Hepatocyte (in vitro differentiated cells): ENCODE data around the gene MEF2D. TPM values are rescaled to one million over a fixed set of nuclear protein-coding genes. Genes with fewer than 3 reads are reported as not detected.

Experiments used
- DNase-seq: peaks from one replicate; pipeline ENCODE4 v3.0.0-alpha.2; 2016; ENCODE audit warnings: low spot score
- H2AFZ ChIP-seq: fragments of 200-600 bp; sonication (generic); 2 replicates; pipeline ENCODE4 v1.6.0; 2016; ENCODE audit warnings: antibody characterized with exemption, mild to moderate bottlenecking
- H3K27ac ChIP-seq: fragments of 200-600 bp; sonication (generic); 2 replicates; pipeline ENCODE4 v1.5.1; 2016; ENCODE audit warnings: mild to moderate bottlenecking
- H3K27me3 ChIP-seq: fragments of 200-600 bp; sonication (generic); 2 replicates; pipeline ENCODE4 v1.6.1; 2016
- H3K36me3 ChIP-seq: fragments of 200-600 bp; sonication (generic); replicated peaks from 2 replicates; pipeline ENCODE4 v1.5.1; 2016; ENCODE audit warnings: low read depth; ENCODE audit not compliant: insufficient read depth
- H3K4me1 ChIP-seq: fragments of 200-600 bp; sonication (generic); 2 replicates; pipeline ENCODE4 v1.5.1; 2016; ENCODE audit warnings: mild to moderate bottlenecking, moderate library complexity; ENCODE audit not compliant: insufficient read depth
- H3K4me2 ChIP-seq: fragments of 200-600 bp; sonication (generic); 2 replicates; pipeline ENCODE4 v1.6.0; 2016
- H3K4me3 ChIP-seq: fragments of 200-600 bp; sonication (generic); 2 replicates; pipeline ENCODE4 v1.5.1; 2016; ENCODE audit warnings: mild to moderate bottlenecking
- H3K79me2 ChIP-seq: fragments of 200-600 bp; sonication (generic); 2 replicates; pipeline ENCODE4 v1.6.0; 2017; ENCODE audit warnings: mild to moderate bottlenecking
- H3K9me2 ChIP-seq: fragments of 200-600 bp; sonication (generic); replicated peaks from 2 replicates; pipeline ENCODE4 v1.6.0; 2017; ENCODE audit warnings: mild to moderate bottlenecking; ENCODE audit not compliant: insufficient read depth
- H3K9me3 ChIP-seq: fragments of 200-600 bp; sonication (generic); 2 replicates; pipeline ENCODE4 v1.5.1; 2016; ENCODE audit warnings: low read depth, mild to moderate bottlenecking
- H4K20me1 ChIP-seq: fragments of 200-600 bp; sonication (generic); 2 replicates; pipeline ENCODE4 v1.6.0; 2016; ENCODE audit warnings: mild to moderate bottlenecking; ENCODE audit not compliant: insufficient read depth, poor library complexity, severe bottlenecking
- EZH2 ChIP-seq: fragments of 200-600 bp; sonication (generic); IDR thresholded peaks from 2 replicates; pipeline ENCODE4 v1.6.1; 2016; ENCODE audit warnings: antibody characterized with exemption, mild to moderate bottlenecking, borderline replicate concordance
- EZH2phosphoT487 ChIP-seq: fragments of 200-600 bp; sonication (generic); IDR thresholded peaks from one replicate; pipeline ENCODE4 v1.6.1; 2018; ENCODE audit warnings: antibody characterized with exemption, mild to moderate bottlenecking, low read depth, moderate library complexity; ENCODE audit not compliant: unreplicated experiment, severe bottlenecking
- WGBS: methylation state at CpG from one replicate; pipeline ENCODE4 v1.1.6; 2016; ENCODE audit warnings: low lambda C conversion rate; ENCODE audit errors: missing lambda C conversion rate; 5-methylcytosine and 5-hydroxymethylcytosine counted together
- polyA plus RNA-seq: library from polyadenylated mRNA; unstranded; fragments of >200 nt; fragmentation: Nextera tagmentation; extraction: Ambion mirVana; gene quantifications from 2 replicates; pipeline ENCODE4 v1.2.1, GENCODE V29; 2016
- total RNA-seq: library from RNA; depleted of rRNA; stranded (reverse); fragments of >200 nt; gene quantifications from 2 replicates; pipeline ENCODE4 v1.2.3, GENCODE V29; 2014
- TF ChIP-seq, protein P1 (sequence below): fragments of 200-600 bp; sonication (generic); IDR thresholded peaks from 2 replicates; pipeline ENCODE4 v1.5.1; 2016; ENCODE audit warnings: antibody characterized with exemption, mild to moderate bottlenecking; ENCODE audit not compliant: poor library complexity

Gene MEF2D
- total and polyA plus RNA-seq, 2 experiments from 2014 or later = 20.1 to 25.1 TPM

- no peaks in the 10 kb centered on the region for H3K27me3 ChIP-seq
Measured at GRCh38 chr1:156468693-156469345, 31.8 kb downstream of the MEF2D start.

DNA sequence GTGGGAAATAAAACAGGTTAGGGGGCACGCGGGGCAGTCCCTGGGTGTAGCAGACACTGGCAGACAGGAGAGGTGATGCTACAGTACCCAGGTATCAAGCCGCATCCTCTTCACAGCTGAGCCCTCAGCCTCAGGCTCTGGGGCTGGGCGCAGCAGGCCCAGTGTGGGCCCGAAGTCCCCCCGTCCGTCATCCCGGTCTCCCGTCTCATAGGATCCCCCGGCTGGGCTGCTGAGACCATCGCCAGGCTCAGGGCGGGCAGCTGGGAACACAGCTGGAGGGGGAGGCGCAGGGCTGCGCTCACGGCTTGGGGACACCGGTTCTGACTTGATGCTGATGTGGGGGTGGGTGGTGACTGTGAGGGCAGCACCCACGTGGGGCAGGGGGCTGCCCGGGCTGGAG lies 32.7 kb downstream of the MEF2D start:
- no peaks in the 10 kb centered on the region for H4K20me1 ChIP-seq
- H3K4me2 ChIP-seq = no peak overlapping the region
- no peak overlapping the region for H2AFZ ChIP-seq
- TF ChIP-seq EZH2phosphoT487 = no peak
- no peak for TF ChIP-seq EZH2
- no peaks in the 10 kb centered on the region for H3K9me2 ChIP-seq
- peaks cover 15% of the 10 kb centered on the region for H3K4me1 ChIP-seq
- no peaks in the 10 kb centered on the region for H3K36me3 ChIP-seq
- H3K9me3 ChIP-seq = no peaks in the 10 kb centered on the region
- H3K27me3 ChIP-seq = no peaks in the 10 kb centered on the region
- H3K79me2 ChIP-seq = no peaks in the 10 kb centered on the region
- DNase-seq = no peak
- no peak overlapping the region for H3K27ac ChIP-seq
- no peak overlapping the region for H3K4me3 ChIP-seq
- 96% methylated on average over 16 of the region's 18 CpGs for WGBS

More at GRCh38 chr1:156468693-156469345, 31.8 kb downstream of the MEF2D start:
- no peak for DNase-seq
- Histone ChIP-seq H3K4me1 (peaks cover 15% of the 10 kb centered on the region), H3K27ac (no peak overlapping the region), H3K4me3 (no peak overlapping the region), H3K36me3 (no peaks in the 10 kb centered on the region), H4K20me1 (no peaks in the 10 kb centered on the region), H3K4me2 (no peak overlapping the region), H3K9me3 (no peaks in the 10 kb centered on the region), H3K9me2 (no peaks in the 10 kb centered on the region), H2AFZ (no peak overlapping the region), H3K79me2 (no peaks in the 10 kb centered on the region)
- 94% methylated on average over 6 of the region's 6 CpGs for WGBS
- TF ChIP-seq EZH2 (no peak), EZH2phosphoT487 (no peak)
- TF ChIP-seq, protein P1, sequence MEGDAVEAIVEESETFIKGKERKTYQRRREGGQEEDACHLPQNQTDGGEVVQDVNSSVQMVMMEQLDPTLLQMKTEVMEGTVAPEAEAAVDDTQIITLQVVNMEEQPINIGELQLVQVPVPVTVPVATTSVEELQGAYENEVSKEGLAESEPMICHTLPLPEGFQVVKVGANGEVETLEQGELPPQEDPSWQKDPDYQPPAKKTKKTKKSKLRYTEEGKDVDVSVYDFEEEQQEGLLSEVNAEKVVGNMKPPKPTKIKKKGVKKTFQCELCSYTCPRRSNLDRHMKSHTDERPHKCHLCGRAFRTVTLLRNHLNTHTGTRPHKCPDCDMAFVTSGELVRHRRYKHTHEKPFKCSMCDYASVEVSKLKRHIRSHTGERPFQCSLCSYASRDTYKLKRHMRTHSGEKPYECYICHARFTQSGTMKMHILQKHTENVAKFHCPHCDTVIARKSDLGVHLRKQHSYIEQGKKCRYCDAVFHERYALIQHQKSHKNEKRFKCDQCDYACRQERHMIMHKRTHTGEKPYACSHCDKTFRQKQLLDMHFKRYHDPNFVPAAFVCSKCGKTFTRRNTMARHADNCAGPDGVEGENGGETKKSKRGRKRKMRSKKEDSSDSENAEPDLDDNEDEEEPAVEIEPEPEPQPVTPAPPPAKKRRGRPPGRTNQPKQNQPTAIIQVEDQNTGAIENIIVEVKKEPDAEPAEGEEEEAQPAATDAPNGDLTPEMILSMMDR = no peak

GRCh38 chr1:156467385-156467784 lies 33.2 kb downstream of the MEF2D start:
- 94% methylated on average over 9 of the region's 9 CpGs for WGBS
- H2AFZ ChIP-seq = no peak overlapping the region
- DNase-seq = no peak
- no peak overlapping the region for H3K4me3 ChIP-seq
- H3K79me2 ChIP-seq = no peaks in the 10 kb centered on the region
- no peaks in the 10 kb centered on the region for H4K20me1 ChIP-seq
- H3K4me2 ChIP-seq = no peak overlapping the region
- H3K27ac ChIP-seq = no peak overlapping the region
- no peaks in the 10 kb centered on the region for H3K9me2 ChIP-seq
- H3K4me1 ChIP-seq = peaks cover 14% of the 10 kb centered on the region
- H3K9me3 ChIP-seq = no peaks in the 10 kb centered on the region
- no peaks in the 10 kb centered on the region for H3K27me3 ChIP-seq
- TF ChIP-seq, protein P1 = no peak
- TF ChIP-seq EZH2 (no peak), EZH2phosphoT487 (no peak)
- no peaks in the 10 kb centered on the region for H3K36me3 ChIP-seq

GRCh38 chr1:156465747-156466365 lies 34.7 kb downstream of the MEF2D start:
- WGBS = 89% methylated on average over 17 of the region's 17 CpGs
- Histone ChIP-seq H3K4me2 (no peak overlapping the region), H3K36me3 (no peaks in the 10 kb centered on the region), H3K9me2 (no peaks in the 10 kb centered on the region), H3K27me3 (no peaks in the 10 kb centered on the region), H3K79me2 (no peaks in the 10 kb centered on the region), H2AFZ (no peak overlapping the region), H3K4me1 (peaks cover 5% of the 10 kb centered on the region), H3K27ac (no peak overlapping the region), H3K9me3 (no peaks in the 10 kb centered on the region), H4K20me1 (no peaks in the 10 kb centered on the region), H3K4me3 (no peak overlapping the region)
- no peak for TF ChIP-seq EZH2phosphoT487
- no peak for TF ChIP-seq EZH2
- TF ChIP-seq, protein P1 = no peak
- no peak for DNase-seq
